ENCODE measurements around the gene NUDCD2. TPM values are rescaled to one million over a fixed set of nuclear protein-coding genes. Genes with fewer than 3 reads are reported as not detected.

NUDCD2 gene
- total RNA-seq, result 10 to 100 TPM; 50.2 to 58.0 TPM

GRCh38 chr5:163459819-163460561 is at the start of gene NUDCD2:
Gene NUDCD2 (minus strand): TSS chr5:163460102. CDS start chr5:163460050, 52 bp downstream.
- peak; percentile 80 to 81 for ATAC-seq (replicated peaks in 1 of 2)
- peak within 1 kb of the TSS; percentile 100 for H3K27ac Mint-ChIP-seq
- no peaks in the 10 kb centered on the region for H3K27me3 Mint-ChIP-seq (ENCODE audit: low read depth)
- peaks cover 51% of the 10 kb centered on the region for H3K4me1 Mint-ChIP-seq (ENCODE audit: low read depth)
- peak within 1 kb of the TSS; percentile 85 to 97 for H3K4me3 Mint-ChIP-seq
- peak; percentile 93 to 94 for DNase-seq
- H3K9me3 Mint-ChIP-seq, result no peaks in the 10 kb centered on the region
- peaks cover 18 to 37% of the 10 kb centered on the region in 2 donors for H3K36me3 Mint-ChIP-seq (ENCODE audit: insufficient read depth in 2 of 2)

GRCh38 chr5:163509291-163509951 is 49.5 kb upstream of the NUDCD2 start:
- Mint-ChIP-seq H3K36me3 (ENCODE audit: insufficient read depth in 2 of 2) (peaks cover 9 to 26% of the 10 kb centered on the region in 2 donors), H3K9me3 (no peaks in the 10 kb centered on the region), H3K27ac (peak overlapping the region; percentile 100), H3K4me3 (peak overlapping the region; percentile 92), H3K4me1 (ENCODE audit: low read depth) (peaks cover 50% of the 10 kb centered on the region), H3K27me3 (ENCODE audit: low read depth) (no peaks in the 10 kb centered on the region)
- no peak for ATAC-seq (replicated peaks in 1 of 2)
- DNase-seq, result no peak

- Mint-ChIP-seq H3K36me3 (ENCODE audit: insufficient read depth in 2 of 2) (peaks cover 9 to 25% of the 10 kb centered on the region in 2 donors), H3K4me1 (ENCODE audit: low read depth) (peaks cover 50% of the 10 kb centered on the region)
- no peak for ATAC-seq (replicated peaks in 1 of 2)
Measured at GRCh38 chr5:163508753-163509152, 48.9 kb upstream of the NUDCD2 start.

GRCh38 chr5:163506726-163507125 is 46.8 kb upstream of the NUDCD2 start:
- peak overlapping the region; percentile 92 for H3K4me3 Mint-ChIP-seq
- DNase-seq (peak; percentile 14 to 31), ATAC-seq (replicated peaks in 1 of 2) (peak; percentile 38 to 43)
- peaks cover 45% of the 10 kb centered on the region for H3K4me1 Mint-ChIP-seq (ENCODE audit: low read depth)
- H3K36me3 Mint-ChIP-seq (ENCODE audit: insufficient read depth in 2 of 2), result peaks cover 6 to 12% of the 10 kb centered on the region in 2 donors
- H3K9me3 Mint-ChIP-seq, result no peaks in the 10 kb centered on the region
- H3K27me3 Mint-ChIP-seq (ENCODE audit: low read depth), result no peaks in the 10 kb centered on the region
- H3K27ac Mint-ChIP-seq, result peak overlapping the region; percentile 100

More at GRCh38 chr5:163508753-163509152, 48.9 kb upstream of the NUDCD2 start:
- peak overlapping the region; percentile 92 for H3K4me3 Mint-ChIP-seq
- H3K27me3 Mint-ChIP-seq (ENCODE audit: low read depth), result no peaks in the 10 kb centered on the region
- H3K27ac Mint-ChIP-seq, result peak overlapping the region; percentile 100
- no peak for DNase-seq
- H3K9me3 Mint-ChIP-seq, result no peaks in the 10 kb centered on the region

GRCh38 chr5:163506095-163506457 is 46.2 kb upstream of the NUDCD2 start:
- Mint-ChIP-seq H3K27ac (peak overlapping the region; percentile 100), H3K36me3 (ENCODE audit: insufficient read depth in 2 of 2) (peaks cover 6 to 12% of the 10 kb centered on the region in 2 donors), H3K4me3 (peak overlapping the region; percentile 92), H3K4me1 (ENCODE audit: low read depth) (peaks cover 44% of the 10 kb centered on the region), H3K9me3 (no peaks in the 10 kb centered on the region), H3K27me3 (ENCODE audit: low read depth) (no peaks in the 10 kb centered on the region)
- DNase-seq, result peak; percentile 9 to 19
- ATAC-seq (replicated peaks in 1 of 2), result peak; percentile 54 to 59

- DNase-seq (peak; percentile 96 to 97), ATAC-seq (replicated peaks in 1 of 2) (peak; percentile 87 to 88)
- peak within 1 kb of the TSS; percentile 92 for H3K4me3 Mint-ChIP-seq
- peaks cover 6 to 12% of the 10 kb centered on the region in 2 donors for H3K36me3 Mint-ChIP-seq (ENCODE audit: insufficient read depth in 2 of 2)
- H3K4me1 Mint-ChIP-seq (ENCODE audit: low read depth), result peaks cover 38% of the 10 kb centered on the region
- H3K9me3 Mint-ChIP-seq, result no peaks in the 10 kb centered on the region
- peak within 1 kb of the TSS; percentile 100 for H3K27ac Mint-ChIP-seq
- H3K27me3 Mint-ChIP-seq (ENCODE audit: low read depth), result no peaks in the 10 kb centered on the region
Measured at GRCh38 chr5:163505368-163506094, 45.6 kb upstream of the NUDCD2 start, which contains the start of gene MAT2B. Gene MAT2B (plus strand): TSS chr5:163505619. CDS start chr5:163505687, 68 bp downstream.

GRCh38 chr5:163505049-163505367 is 45.1 kb upstream of the NUDCD2 start:
- peak; percentile 1 for ATAC-seq (replicated peaks in 1 of 2)

GRCh38 chr5:163504079-163504931 is 44.4 kb upstream of the NUDCD2 start:
- peak in 1 of 2 donors; percentile 8 for ATAC-seq (replicated peaks in 1 of 2)
- peaks cover 6 to 12% of the 10 kb centered on the region in 2 donors for H3K36me3 Mint-ChIP-seq (ENCODE audit: insufficient read depth in 2 of 2)
- H3K27me3 Mint-ChIP-seq (ENCODE audit: low read depth), result no peaks in the 10 kb centered on the region
- DNase-seq, result peak; percentile 45 to 49
- no peaks in the 10 kb centered on the region for H3K9me3 Mint-ChIP-seq
- H3K4me3 Mint-ChIP-seq, result peak overlapping the region; percentile 92
- H3K4me1 Mint-ChIP-seq (ENCODE audit: low read depth), result peaks cover 27% of the 10 kb centered on the region
- peak overlapping the region; percentile 96 for H3K27ac Mint-ChIP-seq

More at GRCh38 chr5:163505049-163505367, 45.1 kb upstream of the NUDCD2 start:
- H3K9me3 Mint-ChIP-seq, result no peaks in the 10 kb centered on the region
- H3K36me3 Mint-ChIP-seq (ENCODE audit: insufficient read depth in 2 of 2), result peaks cover 6 to 12% of the 10 kb centered on the region in 2 donors
- H3K27ac Mint-ChIP-seq, result peak overlapping the region; percentile 96
- H3K4me3 Mint-ChIP-seq, result peak overlapping the region; percentile 92
- no peaks in the 10 kb centered on the region for H3K27me3 Mint-ChIP-seq (ENCODE audit: low read depth)
- H3K4me1 Mint-ChIP-seq (ENCODE audit: low read depth), result peaks cover 34% of the 10 kb centered on the region
- DNase-seq, result no peak

GRCh38 chr5:163503106-163504078 is 43.5 kb upstream of the NUDCD2 start:
- Mint-ChIP-seq H3K4me1 (ENCODE audit: low read depth) (peaks cover 18% of the 10 kb centered on the region), H3K27ac (peak overlapping the region; percentile 96)

GRCh38 chr5:163502521-163502920 is 42.6 kb upstream of the NUDCD2 start:
- peak overlapping the region; percentile 92 for H3K4me3 Mint-ChIP-seq
- peaks cover 6 to 9% of the 10 kb centered on the region in 2 donors for H3K36me3 Mint-ChIP-seq (ENCODE audit: insufficient read depth in 2 of 2)
- DNase-seq (no peak), ATAC-seq (replicated peaks in 1 of 2) (no peak)
- H3K27ac Mint-ChIP-seq, result peak overlapping the region; percentile 96
- peaks cover 9% of the 10 kb centered on the region for H3K4me1 Mint-ChIP-seq (ENCODE audit: low read depth)
- no peaks in the 10 kb centered on the region for H3K27me3 Mint-ChIP-seq (ENCODE audit: low read depth)
- no peaks in the 10 kb centered on the region for H3K9me3 Mint-ChIP-seq

More at GRCh38 chr5:163503106-163504078, 43.5 kb upstream of the NUDCD2 start:
- no peaks in the 10 kb centered on the region for H3K27me3 Mint-ChIP-seq (ENCODE audit: low read depth)
- peak; percentile 21 to 39 for DNase-seq
- no peak for ATAC-seq (replicated peaks in 1 of 2)
- no peaks in the 10 kb centered on the region for H3K9me3 Mint-ChIP-seq
- H3K36me3 Mint-ChIP-seq (ENCODE audit: insufficient read depth in 2 of 2), result peaks cover 6 to 12% of the 10 kb centered on the region in 2 donors
- H3K4me3 Mint-ChIP-seq, result peak overlapping the region; percentile 92

- no peak overlapping the region for H3K27ac Mint-ChIP-seq
- peaks cover 7% of the 10 kb centered on the region for H3K4me1 Mint-ChIP-seq (ENCODE audit: low read depth)
- H3K27me3 Mint-ChIP-seq (ENCODE audit: low read depth), result no peaks in the 10 kb centered on the region
- H3K4me3 Mint-ChIP-seq, result no peak overlapping the region
- no peaks in the 10 kb centered on the region for H3K9me3 Mint-ChIP-seq
- H3K36me3 Mint-ChIP-seq (ENCODE audit: insufficient read depth in 2 of 2), result no peaks in the 10 kb centered on the region
- DNase-seq (no peak), ATAC-seq (replicated peaks in 1 of 2) (no peak)
Measured at GRCh38 chr5:163498886-163499285, 39.0 kb upstream of the NUDCD2 start.
